ENCODE data around the gene LLGL2.

DNA sequence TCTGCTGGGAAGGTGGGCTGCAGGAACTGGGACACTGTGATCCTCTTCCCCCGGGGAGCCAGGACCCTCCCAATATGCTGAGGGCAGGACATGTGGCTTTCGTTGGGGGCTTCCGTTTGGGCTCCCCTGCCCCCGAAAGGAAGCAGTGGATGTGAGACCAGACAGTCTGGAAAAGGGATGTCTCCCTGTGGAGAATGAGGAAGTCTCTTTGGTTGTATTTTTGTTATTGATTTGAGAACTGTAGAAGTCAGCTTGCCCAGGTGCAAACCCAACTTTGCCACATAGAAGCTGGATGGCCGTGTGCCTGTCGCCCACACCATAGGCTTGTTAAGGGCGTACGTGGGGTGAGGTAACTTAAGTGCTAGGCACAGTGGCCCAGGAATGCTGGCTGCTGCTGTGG is 18.8 kb downstream of the LLGL2 start:
- TF ChIP-seq, protein P1, sequence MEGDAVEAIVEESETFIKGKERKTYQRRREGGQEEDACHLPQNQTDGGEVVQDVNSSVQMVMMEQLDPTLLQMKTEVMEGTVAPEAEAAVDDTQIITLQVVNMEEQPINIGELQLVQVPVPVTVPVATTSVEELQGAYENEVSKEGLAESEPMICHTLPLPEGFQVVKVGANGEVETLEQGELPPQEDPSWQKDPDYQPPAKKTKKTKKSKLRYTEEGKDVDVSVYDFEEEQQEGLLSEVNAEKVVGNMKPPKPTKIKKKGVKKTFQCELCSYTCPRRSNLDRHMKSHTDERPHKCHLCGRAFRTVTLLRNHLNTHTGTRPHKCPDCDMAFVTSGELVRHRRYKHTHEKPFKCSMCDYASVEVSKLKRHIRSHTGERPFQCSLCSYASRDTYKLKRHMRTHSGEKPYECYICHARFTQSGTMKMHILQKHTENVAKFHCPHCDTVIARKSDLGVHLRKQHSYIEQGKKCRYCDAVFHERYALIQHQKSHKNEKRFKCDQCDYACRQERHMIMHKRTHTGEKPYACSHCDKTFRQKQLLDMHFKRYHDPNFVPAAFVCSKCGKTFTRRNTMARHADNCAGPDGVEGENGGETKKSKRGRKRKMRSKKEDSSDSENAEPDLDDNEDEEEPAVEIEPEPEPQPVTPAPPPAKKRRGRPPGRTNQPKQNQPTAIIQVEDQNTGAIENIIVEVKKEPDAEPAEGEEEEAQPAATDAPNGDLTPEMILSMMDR (IDR thresholded peaks at IDR 0.05) = no peak
- no peak for TF ChIP-seq POLR2A (IDR thresholded peaks at IDR 0.05)
